ENCODE data around the gene FAM221B. TPM values are rescaled to one million over a fixed set of nuclear protein-coding genes. Genes with fewer than 3 reads are reported as not detected.

The FAM221B gene
- total RNA-seq, 1 donor from 2014 or later, result not detected

- DNase-seq, result peak; percentile 94
Measured at GRCh38 chr9:35790385-35791296, 37.9 kb downstream of the FAM221B start.

- DNase-seq, result no peak
Measured at GRCh38 chr9:35790025-35790384, 38.5 kb downstream of the FAM221B start.

- no peak for DNase-seq
Measured at GRCh38 chr9:35789541-35789940, 39.0 kb downstream of the FAM221B start.

- no peak for DNase-seq
Measured at GRCh38 chr9:35783418-35783817, 45.1 kb downstream of the FAM221B start.

GRCh38 chr9:35781066-35781465, 47.5 kb downstream of the FAM221B start:
- DNase-seq, result no peak

- no peak for DNase-seq
Measured at GRCh38 chr9:35778496-35778895, 50.0 kb downstream of the FAM221B start.

- peak; percentile 15 for DNase-seq
Measured at GRCh38 chr9:35776018-35776417, 52.5 kb downstream of the FAM221B start.

GRCh38 chr9:35774907-35775635, 53.5 kb downstream of the FAM221B start:
- DNase-seq, result no peak

- no peak for DNase-seq
Measured at GRCh38 chr9:35771943-35772342, 56.6 kb downstream of the FAM221B start.

- peak; percentile 76 for DNase-seq
Measured at GRCh38 chr9:35771534-35771933, 57.0 kb downstream of the FAM221B start.

- no peak for DNase-seq
Measured at GRCh38 chr9:35771075-35771433, 57.5 kb downstream of the FAM221B start.

GRCh38 chr9:35769763-35770162, 58.8 kb downstream of the FAM221B start:
- no peak for DNase-seq

- no peak for DNase-seq
Measured at GRCh38 chr9:35767458-35767857, 61.1 kb downstream of the FAM221B start.

GRCh38 chr9:35766997-35767396, 61.5 kb downstream of the FAM221B start:
- DNase-seq, result no peak

Small RNAs within 50 kb of the gene (small RNA-seq; reads per million reads assigned to genes)
- gene HINT2 (ENCODE audit: low replicate concordance), result 0.05 reads per million

Other genes starting within 250 kb of the FAM221B start
- 15.8 TPM for gene TESK1, start 223.5 kb downstream of the FAM221B start, total RNA-seq
- gene CD72, start 210.3 kb downstream of the FAM221B start, total RNA-seq, result 1.7 TPM
- gene SIT1, start 177.8 kb downstream of the FAM221B start, total RNA-seq, result not detected
- gene RMRP, start 170.7 kb downstream of the FAM221B start, total RNA-seq, result 2,887 TPM
- 16.9 TPM for gene CCDC107, start 170.4 kb downstream of the FAM221B start, total RNA-seq
- gene ARHGEF39, start 163.5 kb downstream of the FAM221B start, total RNA-seq, result 1.0 TPM
- gene CA9, start 154.8 kb downstream of the FAM221B start, total RNA-seq, result 0.82 TPM
- 3,889 TPM for gene TPM2, start 138.8 kb downstream of the FAM221B start, total RNA-seq
- gene TLN1, start 96.5 kb downstream of the FAM221B start, total RNA-seq, result 210 TPM
- 20.3 TPM for gene CREB3, start 96.1 kb downstream of the FAM221B start, total RNA-seq
- gene GBA2, start 79.5 kb downstream of the FAM221B start, total RNA-seq, result 43.6 TPM
- 16.7 TPM for gene RGP1, start 79.4 kb downstream of the FAM221B start, total RNA-seq
- not detected for gene MSMP, start 74.5 kb downstream of the FAM221B start, total RNA-seq
- 24.5 TPM for gene NPR2, start 37.1 kb downstream of the FAM221B start, total RNA-seq
- gene SPAG8, start 16.5 kb downstream of the FAM221B start, total RNA-seq, result 3.7 TPM
- gene HINT2, start 13.7 kb downstream of the FAM221B start, total RNA-seq, result 18.1 TPM
- 8.2 TPM for gene TMEM8B, start 496 bp upstream of the FAM221B start, total RNA-seq
- not detected for gene OR13J1, start 41.7 kb upstream of the FAM221B start, total RNA-seq
- gene HRCT1, start 77.5 kb upstream of the FAM221B start, total RNA-seq, result not detected
- gene SPAAR, start 80.8 kb upstream of the FAM221B start, total RNA-seq, result 1.8 TPM
- gene OR2S2, start 129.4 kb upstream of the FAM221B start, total RNA-seq, result not detected
- 22.9 TPM for gene RECK, start 208.2 kb upstream of the FAM221B start, total RNA-seq

All from tongue (tissue), 3 donors.